MCF 10A (cell line): ENCODE measurements around the gene URGCP. TPM values are rescaled to one million over a fixed set of nuclear protein-coding genes. Genes with fewer than 3 reads are reported as not detected.

Experiments used
- BruUV-seq: library from RNA; stranded (reverse); fragments of 400-500 nt; replicated peaks from 2 replicates; lab custom pipeline; 2021; lab: Mats Ljungman, UMichigan
- CTCF ChIA-PET: fragments of 300-600 bp; sonication (Branson Sonifier 250); formaldehyde crosslinking; extraction: SDS; loops from one replicate; lab custom pipeline; 2021; ENCODE audit warnings: antibody characterized with exemption, inconsistent platforms; lab: Yijun Ruan, JAX
- POLR2A ChIA-PET: fragments of 300-600, 350-650 bp; sonication (Branson Sonifier 250); formaldehyde crosslinking; extraction: SDS; loops from one replicate; lab custom pipeline; 2020; ENCODE audit warnings: antibody characterized with exemption, inconsistent platforms; lab: Yijun Ruan, JAX
- DNase-seq: peaks from one replicate; pipeline ENCODE4 v3.0.0-alpha.2; 2018; ENCODE audit not compliant: unreplicated experiment
- H3K27ac Mint-ChIP-seq: one replicate; pipeline ENCODE4 v1.8.0; 2022; ENCODE audit warnings: mild to moderate bottlenecking, low read depth, mixed read lengths; ENCODE audit not compliant: unreplicated experiment
- H3K27me3 Mint-ChIP-seq: one replicate; pipeline ENCODE4 v1.8.0; 2022; ENCODE audit warnings: mixed read lengths; ENCODE audit not compliant: insufficient read depth, unreplicated experiment
- H3K36me3 Mint-ChIP-seq: one replicate; pipeline ENCODE4 v1.8.0; 2022; ENCODE audit warnings: mild to moderate bottlenecking, moderate library complexity, mixed read lengths; ENCODE audit not compliant: insufficient read depth, unreplicated experiment
- H3K4me1 Mint-ChIP-seq: one replicate; pipeline ENCODE4 v1.8.0; 2022; ENCODE audit warnings: mixed read lengths; ENCODE audit not compliant: insufficient read depth, unreplicated experiment
- H3K4me3 Mint-ChIP-seq: one replicate; pipeline ENCODE4 v1.8.0; 2022; ENCODE audit warnings: mild to moderate bottlenecking, moderate library complexity, mixed read lengths; ENCODE audit not compliant: unreplicated experiment
- H3K9me3 Mint-ChIP-seq: one replicate; pipeline ENCODE4 v1.8.0; 2022; ENCODE audit warnings: mixed read lengths; ENCODE audit not compliant: unreplicated experiment
- CTCF ChIP-seq: fragments of 200-600 bp; IDR thresholded peaks from one replicate; pipeline ENCODE4 v1.8.0; 2022; ENCODE audit warnings: antibody characterized with exemption, mild to moderate bottlenecking; ENCODE audit not compliant: unreplicated experiment
- intact Hi-C: fragments of 100-400 bp; cut with micrococcal nuclease; formaldehyde crosslinking; loops from 2 replicates; pipeline ENCODE4 v1.14.1; 2022
- total RNA-seq: library from RNA; stranded (reverse); gene quantifications from 2 replicates; pipeline ENCODE4 v1.2.3, GENCODE V29; 2022

The URGCP gene
- total RNA-seq, 1 experiment from 2014 or later: 37.2 TPM

GRCh38 chr7:43869867-43870240 lies 36.5 kb downstream of the URGCP start:
- Mint-ChIP-seq H3K36me3 (peaks cover 33% of the 10 kb centered on the region), H3K4me1 (peaks cover 36% of the 10 kb centered on the region), H3K9me3 (no peaks in the 10 kb centered on the region), H3K4me3 (peak overlapping the region; percentile 91), H3K27me3 (no peaks in the 10 kb centered on the region), H3K27ac (peak overlapping the region; percentile 99)
- CTCF ChIA-PET: interaction anchor here (0.7 kb wide), 1 partner anchor 26 kb away, joined by 3 read pairs; no protein-coding TSS in a partner anchor
- intact Hi-C loops: no loop called here
- POLR2A ChIA-PET: interaction anchor here (0.6 to 2.3 kb wide), 19 partner anchors 9 to 938 kb away, joined by 3 to 29 read pairs (median 3); partner anchors contain the start of genes COA1, MRPL32, PSMA2 and STK17A
- TF ChIP-seq CTCF: no peak
- BruUV-seq: TSS peak; percentile 88
- peak; percentile 87 for DNase-seq

- DNase-seq: peak; percentile 93
- no peaks in the 10 kb centered on the region for H3K9me3 Mint-ChIP-seq
- ChIA-PET CTCF (no interaction called here), POLR2A (interaction anchor here (0.6 to 2.3 kb wide), 25 partner anchors 10 to 937 kb away, joined by 3 to 29 read pairs (median 3); partner anchors contain the start of genes COA1, MRPL32, PSMA2 and STK17A)
- no peaks in the 10 kb centered on the region for H3K27me3 Mint-ChIP-seq
- H3K4me3 Mint-ChIP-seq: peak within 1 kb of the TSS; percentile 91
- H3K4me1 Mint-ChIP-seq: peaks cover 35% of the 10 kb centered on the region
- intact Hi-C loops: no loop called here
- peak within 1 kb of the TSS; percentile 99 for H3K27ac Mint-ChIP-seq
- TF ChIP-seq CTCF: no peak
- peaks cover 33% of the 10 kb centered on the region for H3K36me3 Mint-ChIP-seq
- no TSS peak for BruUV-seq
These were observed 37.2 kb downstream of the URGCP start, which contains the start of gene MRPS24 for GRCh38 chr7:43869006-43869866. Gene MRPS24, minus strand, starts transcription at chr7:43869517. Its CDS starts 22 bp downstream, at chr7:43869495.

- peak overlapping the region; percentile 91 for H3K4me3 Mint-ChIP-seq
- H3K9me3 Mint-ChIP-seq: no peaks in the 10 kb centered on the region
- ChIA-PET CTCF (interaction anchor here (0.6 kb wide), 1 partner anchor 938 kb away, joined by 3 read pairs; no protein-coding TSS in a partner anchor), POLR2A (interaction anchor here (0.6 to 2.3 kb wide), 12 partner anchors 13 to 936 kb away, joined by 3 to 29 read pairs (median 5); partner anchors contain the start of genes COA1, MRPL32 and PSMA2)
- peak overlapping the region; percentile 99 for H3K27ac Mint-ChIP-seq
- H3K36me3 Mint-ChIP-seq: peaks cover 33% of the 10 kb centered on the region
- peaks cover 29% of the 10 kb centered on the region for H3K4me1 Mint-ChIP-seq
- intact Hi-C loops: no loop called here
- DNase-seq: no peak
- H3K27me3 Mint-ChIP-seq: no peaks in the 10 kb centered on the region
- BruUV-seq: TSS peak; percentile 32
- no peak for TF ChIP-seq CTCF
These were observed 37.8 kb downstream of the URGCP start for GRCh38 chr7:43868681-43869005.

- Mint-ChIP-seq H3K27ac (peak overlapping the region; percentile 99), H3K27me3 (no peaks in the 10 kb centered on the region), H3K4me1 (peaks cover 24% of the 10 kb centered on the region), H3K36me3 (peaks cover 28% of the 10 kb centered on the region), H3K9me3 (no peaks in the 10 kb centered on the region), H3K4me3 (peak overlapping the region; percentile 91)
- TF ChIP-seq CTCF: no peak
- POLR2A ChIA-PET: interaction anchor here (0.6 to 2.3 kb wide), 10 partner anchors 13 to 936 kb away, joined by 3 to 29 read pairs (median 5); partner anchors contain the start of genes COA1, MRPL32 and PSMA2
- intact Hi-C loops: no loop called here
- no TSS peak for BruUV-seq
- CTCF ChIA-PET: interaction anchor here (0.6 to 0.7 kb wide), 2 partner anchors 107 to 937 kb away, joined by 3 read pairs; no protein-coding TSS in a partner anchor
- no peak for DNase-seq
These were observed 38.2 kb downstream of the URGCP start for GRCh38 chr7:43868181-43868580.
